HCT116 (cell line): ENCODE results near the gene NFIX.

ENCODE experiments used
- CTCF ChIP-seq, 3 experiments: fragments of 200-600 bp in 1 of 3; sonication (generic) in 1 of 3; IDR thresholded peaks in 2 of 3; conservative IDR thresholded peaks in 1 of 3; 2 replicates each; pipeline ENCODE4 v1.5.1; 2012 to 2017; ENCODE audit warnings: low read depth in 2 of 3, low read length in 2 of 3, antibody characterized with exemption in 1 of 3, borderline replicate concordance in 1 of 3, control low read depth in 1 of 3, mild to moderate bottlenecking in 1 of 3, mixed read lengths in 1 of 3, mixed run types in 1 of 3, moderate library complexity in 1 of 3; ENCODE audit not compliant: insufficient read depth in 1 of 3
- FOSL1 ChIP-seq: IDR thresholded peaks from 2 replicates; pipeline ENCODE4 v1.6.1; 2012; ENCODE audit warnings: low read depth
- POLR2A ChIP-seq: IDR thresholded peaks from 2 replicates; pipeline ENCODE4 v1.7.0; 2011; ENCODE audit warnings: borderline replicate concordance; ENCODE audit not compliant: insufficient read depth, insufficient read length; ENCODE audit errors: extremely low read depth
- POLR2AphosphoS5 ChIP-seq: IDR thresholded peaks from 2 replicates; pipeline ENCODE4 v1.6.1; 2011; ENCODE audit warnings: mild to moderate bottlenecking, low read depth, low read length, moderate library complexity
- RAD21 ChIP-seq: IDR thresholded peaks from 2 replicates; pipeline ENCODE4 v1.6.1; 2012; ENCODE audit warnings: low read depth, mild to moderate bottlenecking
- REST ChIP-seq: IDR thresholded peaks from 2 replicates; pipeline ENCODE4 v1.6.1; 2012; ENCODE audit warnings: low read depth
- SRF ChIP-seq: IDR thresholded peaks from 2 replicates; pipeline ENCODE4 v1.6.1; 2012; ENCODE audit warnings: low read depth
- TCF7L2 ChIP-seq: IDR thresholded peaks from 2 replicates; pipeline ENCODE4 v1.7.0; 2011; ENCODE audit warnings: borderline replicate concordance, inconsistent platforms; ENCODE audit not compliant: insufficient read depth, insufficient read length; ENCODE audit errors: extremely low read depth

GRCh38 chr19:13083008-13083404 lies 87.7 kb downstream of the NFIX start:
- TF ChIP-seq CTCF (IDR thresholded peaks at IDR 0.05 in 2 of 3, conservative IDR thresholded peaks at IDR 0.05 in 1 of 3; ENCODE audit: borderline replicate concordance in 1 of 3, insufficient read depth in 1 of 3, low read depth in 2 of 3, low read length in 2 of 3) (no peak), POLR2AphosphoS5 (no peak), POLR2A (no peak), FOSL1 (no peak), TCF7L2 (no peak), REST (no peak), RAD21 (no peak), SRF (no peak)
